ENCODE data around the gene SPTA1. TPM values are rescaled to one million over a fixed set of nuclear protein-coding genes. Genes with fewer than 3 reads are reported as not detected.

The SPTA1 gene
- total RNA-seq, 2 donors from 2014 or later: not detected

DNA sequence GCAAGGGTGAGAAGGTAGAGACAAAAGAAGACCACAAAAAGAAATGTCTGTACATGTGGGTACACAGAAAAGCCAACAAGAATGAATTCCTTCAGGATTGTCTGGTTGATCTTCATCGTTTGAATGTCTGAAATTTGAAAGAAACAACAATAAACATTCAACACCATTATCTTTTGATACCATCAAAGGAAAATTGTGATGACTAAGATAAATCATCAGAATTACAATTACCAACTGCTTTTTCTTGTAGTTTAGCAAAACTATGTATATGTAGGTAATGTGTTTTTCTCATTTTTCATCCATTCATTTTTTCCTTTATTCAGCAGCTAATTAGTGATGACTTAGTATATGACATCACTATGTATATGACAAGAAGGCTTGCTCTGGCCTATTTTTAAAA, 106.8 kb downstream of the SPTA1 start, which contains the start of gene OR10X1:
TSS of gene OR10X1 (minus strand) at position 167 of the 400 bp plus-strand sequence. CDS start at position 167, 0 bp downstream.
- Histone ChIP-seq H3K27ac (no peak within 1 kb of the TSS), H3K4me3 (no peak within 1 kb of the TSS), H3K4me1 (no peaks in the 10 kb centered on the region), H3K9me3 (no peaks in the 10 kb centered on the region), H3K9ac (ENCODE audit: low read depth in 2 of 2, low read length in 2 of 2) (no peak within 1 kb of the TSS), H3K36me3 (no peaks in the 10 kb centered on the region), H3K27me3 (no peaks in the 10 kb centered on the region)
- TF ChIP-seq, protein P1, sequence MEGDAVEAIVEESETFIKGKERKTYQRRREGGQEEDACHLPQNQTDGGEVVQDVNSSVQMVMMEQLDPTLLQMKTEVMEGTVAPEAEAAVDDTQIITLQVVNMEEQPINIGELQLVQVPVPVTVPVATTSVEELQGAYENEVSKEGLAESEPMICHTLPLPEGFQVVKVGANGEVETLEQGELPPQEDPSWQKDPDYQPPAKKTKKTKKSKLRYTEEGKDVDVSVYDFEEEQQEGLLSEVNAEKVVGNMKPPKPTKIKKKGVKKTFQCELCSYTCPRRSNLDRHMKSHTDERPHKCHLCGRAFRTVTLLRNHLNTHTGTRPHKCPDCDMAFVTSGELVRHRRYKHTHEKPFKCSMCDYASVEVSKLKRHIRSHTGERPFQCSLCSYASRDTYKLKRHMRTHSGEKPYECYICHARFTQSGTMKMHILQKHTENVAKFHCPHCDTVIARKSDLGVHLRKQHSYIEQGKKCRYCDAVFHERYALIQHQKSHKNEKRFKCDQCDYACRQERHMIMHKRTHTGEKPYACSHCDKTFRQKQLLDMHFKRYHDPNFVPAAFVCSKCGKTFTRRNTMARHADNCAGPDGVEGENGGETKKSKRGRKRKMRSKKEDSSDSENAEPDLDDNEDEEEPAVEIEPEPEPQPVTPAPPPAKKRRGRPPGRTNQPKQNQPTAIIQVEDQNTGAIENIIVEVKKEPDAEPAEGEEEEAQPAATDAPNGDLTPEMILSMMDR (IDR thresholded peaks at IDR 0.05): no peak
- DNase-seq: no peak
- intact Hi-C loops (cut with DNase I): no loop called here

DNA sequence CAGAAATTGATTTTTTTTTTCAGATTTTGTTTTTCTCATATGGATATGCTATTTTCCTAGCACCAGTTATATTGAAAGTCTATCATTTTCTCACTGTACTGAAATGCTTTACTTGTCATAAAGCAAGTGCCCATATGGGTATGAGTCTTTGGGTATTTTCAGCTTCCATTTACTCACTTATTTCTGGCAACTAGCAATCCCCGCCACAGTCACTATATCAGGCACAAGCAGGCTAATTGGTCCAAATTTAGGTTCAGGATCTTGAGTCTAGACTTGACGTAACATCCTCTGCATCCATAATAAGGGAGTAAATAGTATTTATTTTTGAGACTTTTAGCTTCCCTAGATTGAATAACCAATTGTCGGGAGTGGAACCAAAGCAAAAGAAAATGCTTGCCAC, 109.0 kb downstream of the SPTA1 start:
- no peaks in the 10 kb centered on the region for H3K4me1 ChIP-seq
- H3K27me3 ChIP-seq: no peaks in the 10 kb centered on the region
- H3K27ac ChIP-seq: no peak overlapping the region
- no peaks in the 10 kb centered on the region for H3K9me3 ChIP-seq
- H3K36me3 ChIP-seq: no peaks in the 10 kb centered on the region
- TF ChIP-seq, protein P1 (IDR thresholded peaks at IDR 0.05): no peak
- H3K4me3 ChIP-seq: no peak overlapping the region
- intact Hi-C loops (cut with DNase I): no loop called here
- DNase-seq: no peak
- no peak overlapping the region for H3K9ac ChIP-seq (ENCODE audit: low read depth in 2 of 2, low read length in 2 of 2)

DNA sequence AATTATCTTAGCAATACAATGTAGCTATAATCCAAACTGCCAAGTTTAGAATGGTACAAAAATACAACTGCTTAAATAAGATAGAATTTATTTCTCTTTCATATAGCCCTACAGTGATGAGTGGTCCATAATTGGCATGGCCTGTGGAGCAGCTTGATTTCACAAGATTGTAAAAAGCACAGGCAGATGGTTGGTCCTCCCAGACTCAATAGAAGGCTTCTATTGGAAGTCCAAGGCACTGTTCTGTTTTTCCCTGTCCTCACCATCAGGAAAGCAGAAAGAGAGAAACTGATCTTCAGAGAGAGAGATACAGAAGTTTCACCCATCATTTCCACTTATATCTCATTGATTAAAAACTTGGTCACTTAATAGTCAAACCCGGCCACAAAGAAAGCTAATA, 114.3 kb downstream of the SPTA1 start:
- no peak overlapping the region for H3K4me3 ChIP-seq
- H3K4me1 ChIP-seq: no peaks in the 10 kb centered on the region
- H3K36me3 ChIP-seq: no peaks in the 10 kb centered on the region
- TF ChIP-seq, protein P1 (IDR thresholded peaks at IDR 0.05): no peak
- H3K27ac ChIP-seq: no peak overlapping the region
- H3K9me3 ChIP-seq: no peaks in the 10 kb centered on the region
- intact Hi-C loops (cut with DNase I): no loop called here
- no peak for DNase-seq
- no peaks in the 10 kb centered on the region for H3K27me3 ChIP-seq
- no peak overlapping the region for H3K9ac ChIP-seq (ENCODE audit: low read depth in 2 of 2, low read length in 2 of 2)

- no peaks in the 10 kb centered on the region for H3K4me1 ChIP-seq
- TF ChIP-seq, protein P1 (IDR thresholded peaks at IDR 0.05): no peak
- no peaks in the 10 kb centered on the region for H3K9me3 ChIP-seq
- DNase-seq: no peak
- intact Hi-C loops (cut with DNase I): no loop called here
- H3K36me3 ChIP-seq: no peaks in the 10 kb centered on the region
- no peak within 1 kb of the TSS for H3K4me3 ChIP-seq
- H3K9ac ChIP-seq (ENCODE audit: low read depth in 2 of 2, low read length in 2 of 2): no peak within 1 kb of the TSS
- no peaks in the 10 kb centered on the region for H3K27me3 ChIP-seq
- H3K27ac ChIP-seq: no peak within 1 kb of the TSS
Observed at GRCh38 chr1:158570480-158570879, 116.0 kb downstream of the SPTA1 start, which contains the start of gene OR6P1. OR6P1 (minus strand) TSS chr1:158570580; CDS start chr1:158563604, 6,976 bp downstream.

DNA sequence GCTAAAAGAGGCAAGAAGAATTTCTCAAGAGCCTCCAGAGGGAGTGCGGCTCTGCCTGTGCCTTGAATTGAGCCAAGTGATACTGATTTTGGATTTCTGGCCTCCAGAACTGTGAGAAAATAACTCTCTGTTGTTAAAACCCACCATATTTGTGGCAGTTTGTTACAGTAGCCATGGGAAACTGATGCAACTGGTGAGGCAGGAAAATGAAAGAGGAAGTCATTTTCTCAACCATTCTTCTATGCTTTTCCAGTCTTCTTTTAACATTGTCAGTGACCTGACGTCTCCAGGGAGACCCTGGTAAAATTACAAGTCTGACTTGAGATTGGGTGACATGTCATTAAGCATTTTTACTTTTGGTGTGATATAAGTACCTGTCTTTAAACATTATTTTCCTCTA, 121.9 kb downstream of the SPTA1 start:
- intact Hi-C loops (cut with DNase I): no loop called here
- no peak for DNase-seq
- H3K27ac ChIP-seq: no peak overlapping the region
- TF ChIP-seq, protein P1 (IDR thresholded peaks at IDR 0.05): no peak
- H3K36me3 ChIP-seq: no peaks in the 10 kb centered on the region
- H3K4me3 ChIP-seq: no peak overlapping the region
- H3K9me3 ChIP-seq: no peaks in the 10 kb centered on the region
- H3K9ac ChIP-seq (ENCODE audit: low read depth in 2 of 2, low read length in 2 of 2): no peak overlapping the region
- H3K27me3 ChIP-seq: no peaks in the 10 kb centered on the region
- H3K4me1 ChIP-seq: no peaks in the 10 kb centered on the region

Measured in colonic mucosa (tissue), 4 donors.